CD14-positive monocyte (primary cell): ENCODE results near the gene TPP2. TPM values are rescaled to one million over a fixed set of nuclear protein-coding genes. Genes with fewer than 3 reads are reported as not detected.

Source experiments
- DNase-seq, 3 donors: peaks; one replicate each; pipeline ENCODE4 v3.0.0-alpha.2; 2011 to 2022
- H2AFZ ChIP-seq: 2 replicates; pipeline ENCODE4 v1.6.0; 2012; ENCODE audit warnings: mild to moderate bottlenecking, low read depth, low read length, inconsistent platforms; ENCODE audit not compliant: insufficient read depth, poor library complexity, severe bottlenecking
- H3K27ac ChIP-seq, 2 donors: 1 replicate in 1 of 2; 2 replicates in 1 of 2; pipeline ENCODE4 v1.5.1; 2012 to 2013; ENCODE audit warnings: low read length in 2 of 2, control low read depth in 1 of 2, inconsistent platforms in 1 of 2, low read depth in 1 of 2, mild to moderate bottlenecking in 1 of 2
- H3K27me3 ChIP-seq, 2 donors: one replicate each; pipeline versions ENCODE4 v1.6.0 to v1.6.1; 2011 to 2013; ENCODE audit warnings: low read length in 2 of 2; ENCODE audit not compliant: control insufficient read depth in 2 of 2, insufficient read depth in 2 of 2
- H3K36me3 ChIP-seq, 2 donors: replicated peaks in 1 of 2; 1 replicate in 1 of 2; 2 replicates in 1 of 2; pipeline versions ENCODE4 v1.5.1 to v1.6.1; 2012 to 2013; ENCODE audit warnings: low read length in 2 of 2, control low read depth in 1 of 2, inconsistent platforms in 1 of 2, mild to moderate bottlenecking in 1 of 2; ENCODE audit not compliant: insufficient read depth in 2 of 2, control insufficient read depth in 1 of 2
- H3K4me1 ChIP-seq, 2 donors: 1 replicate in 1 of 2; 2 replicates in 1 of 2; pipeline versions ENCODE4 v1.5.1 to v1.6.1; 2012 to 2013; ENCODE audit warnings: low read length in 2 of 2, control low read depth in 1 of 2, inconsistent platforms in 1 of 2, mild to moderate bottlenecking in 1 of 2, moderate library complexity in 1 of 2; ENCODE audit not compliant: insufficient read depth in 2 of 2, control insufficient read depth in 1 of 2
- H3K4me2 ChIP-seq: replicated peaks from 2 replicates; pipeline ENCODE3; 2012; ENCODE audit warnings: low read length, moderate library complexity, mild to moderate bottlenecking; ENCODE audit not compliant: poor library complexity, severe bottlenecking; ENCODE audit errors: extremely low read depth
- H3K4me3 ChIP-seq, 3 experiments: fragments of 200-600 bp in 1 of 3; sonication (generic) in 1 of 3; replicated peaks in 1 of 3; 1 replicate in 2 of 3; 2 replicates in 1 of 3; pipeline ENCODE4 v1.5.1; 2011 to 2013; ENCODE audit warnings: low read length in 3 of 3, mild to moderate bottlenecking in 3 of 3, control low read depth in 2 of 3, low read depth in 2 of 3, inconsistent platforms in 1 of 3, moderate library complexity in 1 of 3
- H3K79me2 ChIP-seq: 2 replicates; pipeline ENCODE4 v1.6.0; 2012; ENCODE audit warnings: mild to moderate bottlenecking, control low read depth, inconsistent platforms, low read length, moderate library complexity; ENCODE audit not compliant: insufficient read depth
- H3K9ac ChIP-seq: 2 replicates; pipeline ENCODE4 v1.6.0; 2017; ENCODE audit warnings: low read length, mild to moderate bottlenecking; ENCODE audit not compliant: insufficient read depth, poor library complexity, severe bottlenecking
- H3K9me3 ChIP-seq, 2 donors: replicated peaks in 1 of 2; 1 replicate in 1 of 2; 2 replicates in 1 of 2; pipeline versions ENCODE4 v1.5.1 to v1.6.1; 2012 to 2013; ENCODE audit warnings: low read length in 2 of 2, control low read depth in 1 of 2; ENCODE audit not compliant: control insufficient read depth in 1 of 2, insufficient read depth in 1 of 2
- H4K20me1 ChIP-seq: 2 replicates; pipeline ENCODE4 v1.6.0; 2012; ENCODE audit warnings: mild to moderate bottlenecking, low read length, control low read depth, moderate library complexity; ENCODE audit not compliant: insufficient read depth
- H3K27ac Mint-ChIP-seq, 7 donors: one replicate each; pipeline ENCODE4 v1.8.0; 2020; ENCODE audit warnings: mild to moderate bottlenecking in 7 of 7, mixed read lengths in 7 of 7, moderate library complexity in 6 of 7, inconsistent platforms in 2 of 7
- H3K27me3 Mint-ChIP-seq, 3 donors: one replicate each; pipeline ENCODE4 v1.8.0; 2021 to 2022; ENCODE audit warnings: low read depth in 3 of 3, mild to moderate bottlenecking in 3 of 3, mixed read lengths in 3 of 3, moderate library complexity in 3 of 3, inconsistent platforms in 1 of 3
- H3K36me3 Mint-ChIP-seq, 2 donors: one replicate each; pipeline ENCODE4 v1.8.0; 2020; ENCODE audit warnings: mixed read lengths in 2 of 2, inconsistent platforms in 1 of 2, mild to moderate bottlenecking in 1 of 2
- H3K4me1 Mint-ChIP-seq: one replicate; pipeline ENCODE4 v1.8.0; 2020; ENCODE audit warnings: mild to moderate bottlenecking, mixed read lengths
- H3K4me3 Mint-ChIP-seq, 2 donors: one replicate each; pipeline ENCODE4 v1.8.0; 2020; ENCODE audit warnings: mild to moderate bottlenecking in 2 of 2, mixed read lengths in 2 of 2, moderate library complexity in 1 of 2
- H3K9me3 Mint-ChIP-seq, 7 donors: one replicate each; pipeline ENCODE4 v1.8.0; 2020 to 2022; ENCODE audit warnings: mixed read lengths in 7 of 7, mild to moderate bottlenecking in 6 of 7, moderate library complexity in 6 of 7, inconsistent platforms in 2 of 7
- CTCF ChIP-seq: fragments of 200-600 bp; IDR thresholded peaks from one replicate; pipeline ENCODE4 v1.8.0; 2022; ENCODE audit warnings: antibody characterized with exemption, mild to moderate bottlenecking
- whole genome bisulfite sequencing: methylation state at CpG from one replicate; pipeline ENCODE4 v1.1.5; 2013; ENCODE audit warnings: missing lambda C conversion rate; ENCODE audit not compliant: insufficient coverage; 5-methylcytosine and 5-hydroxymethylcytosine counted together
- intact Hi-C, 2 donors: fragments of 100-400 bp; cut with micrococcal nuclease; formaldehyde crosslinking; loops; one replicate each; pipeline versions ENCODE4 v1.15.0 to v1.15.1; 2023
- polyA plus RNA-seq, 3 donors: library from polyadenylated mRNA; depleted of rRNA in 1 of 3; unstranded in 2 of 3; stranded (reverse) in 1 of 3; fragments of 300-500 nt in 2 of 3; fragments of >200 nt in 1 of 3; fragmentation: Illumina TruSeq in 2 of 3; gene quantifications; 1 replicate in 2 of 3; 2 replicates in 1 of 3; pipeline ENCODE4 v1.2.3, GENCODE V29; 2012 to 2021

The TPP2 gene
- polyA plus RNA-seq, 3 donors = 18.0 to 39.7 (median 26.0) TPM

GRCh38 chr13:102550507-102550906 lies 46.3 kb upstream of the TPP2 start:
- Histone ChIP-seq H3K79me2 (no peaks in the 10 kb centered on the region), H3K9ac (no peak overlapping the region), H3K4me2 (no peak overlapping the region), H3K27me3 (peaks cover 0 to 3% of the 10 kb centered on the region in 2 donors), H3K9me3 (no peaks in the 10 kb centered on the region), H3K4me1 (no peaks in the 10 kb centered on the region), H3K27ac (no peak overlapping the region), H2AFZ (no peak overlapping the region), H4K20me1 (no peaks in the 10 kb centered on the region), H3K36me3 (no peaks in the 10 kb centered on the region), H3K4me3 (no peak overlapping the region)
- no peaks in the 10 kb centered on the region for H3K4me1 Mint-ChIP-seq
- H3K9me3 Mint-ChIP-seq = peaks cover 0 to 2% (median 0%) of the 10 kb centered on the region in 7 donors
- no peak for DNase-seq
- peaks cover 0 to 7% (median 4%) of the 10 kb centered on the region in 3 donors for H3K27me3 Mint-ChIP-seq
- no peak overlapping the region for H3K4me3 Mint-ChIP-seq
- 93% methylated on average over 3 of the region's 7 CpGs for WGBS
- no peak overlapping the region for H3K27ac Mint-ChIP-seq
- no peaks in the 10 kb centered on the region for H3K36me3 Mint-ChIP-seq
- intact Hi-C loops = no loop called here
- no peak for TF ChIP-seq CTCF

GRCh38 chr13:102555914-102556553 lies 40.8 kb upstream of the TPP2 start:
- 0% methylated on average over 1 of the region's 6 CpGs for WGBS
- Histone ChIP-seq H3K9me3 (no peaks in the 10 kb centered on the region), H3K4me2 (no peak overlapping the region), H3K4me1 (no peaks in the 10 kb centered on the region), H3K79me2 (no peaks in the 10 kb centered on the region), H3K4me3 (no peak overlapping the region), H3K27me3 (no peaks in the 10 kb centered on the region), H3K9ac (no peak overlapping the region), H2AFZ (no peak overlapping the region), H4K20me1 (no peaks in the 10 kb centered on the region), H3K36me3 (no peaks in the 10 kb centered on the region), H3K27ac (no peak overlapping the region)
- peaks cover 0 to 2% (median 0%) of the 10 kb centered on the region in 3 donors for H3K27me3 Mint-ChIP-seq
- DNase-seq = no peak
- no peak overlapping the region for H3K4me3 Mint-ChIP-seq
- intact Hi-C loops = no loop called here
- no peaks in the 10 kb centered on the region for H3K36me3 Mint-ChIP-seq
- no peaks in the 10 kb centered on the region for H3K4me1 Mint-ChIP-seq
- no peak overlapping the region for H3K27ac Mint-ChIP-seq
- no peaks in the 10 kb centered on the region for H3K9me3 Mint-ChIP-seq
- TF ChIP-seq CTCF = peak; percentile 24
